SIG-M5 treated with dmso at 0.1 percent for 504 hours (cell line): Measurements from ENCODE around the gene ACTR2.
A peak's percentile ranks its signal among the peaks of the same experiment; 100 is the strongest.
"Not testable (repeated sequence)": the region's sequence is repeated elsewhere in the genome, so short reads cannot be mapped to it uniquely, and the experiment has no call there.

ENCODE experiments used
- DNase-seq: peaks from one replicate; lab custom pipeline; 2025; ENCODE audit not compliant: unreplicated experiment; lab: John Stamatoyannopoulos, UW

The ACTR2 gene

GRCh38 chr2:65311049-65311448 is 83.4 kb downstream of the ACTR2 start:
- DNase-seq = no peak

GRCh38 chr2:65311596-65311995 is 84.0 kb downstream of the ACTR2 start:
- no peak for DNase-seq

GRCh38 chr2:65313126-65313953 is 85.7 kb downstream of the ACTR2 start:
- no peak for DNase-seq

GRCh38 chr2:65313954-65314256 is 86.3 kb downstream of the ACTR2 start:
- DNase-seq = no peak

GRCh38 chr2:65314801-65315441 is 87.3 kb downstream of the ACTR2 start:
- DNase-seq = peak; percentile 28

- peak; percentile 42 for DNase-seq
These were observed 88.4 kb downstream of the ACTR2 start for GRCh38 chr2:65316072-65316471.

GRCh38 chr2:65317351-65317750 is 89.7 kb downstream of the ACTR2 start:
- DNase-seq = not testable (repeated sequence)

- no peak for DNase-seq
These were observed 90.2 kb downstream of the ACTR2 start for GRCh38 chr2:65317841-65318240.

GRCh38 chr2:65319072-65319673 is 91.5 kb downstream of the ACTR2 start:
- no peak for DNase-seq

GRCh38 chr2:65319674-65320041 is 92.0 kb downstream of the ACTR2 start:
- no peak for DNase-seq

- no peak for DNase-seq
These were observed 92.6 kb downstream of the ACTR2 start for GRCh38 chr2:65320042-65320725.
